H9 (cell line): Measurements from ENCODE around the gene RAB6A. TPM values are rescaled to one million over a fixed set of nuclear protein-coding genes. Genes with fewer than 3 reads are reported as not detected.

Experiments
- DNase-seq: peaks from one replicate; pipeline ENCODE4 v3.0.0-alpha.2; 2017
- H2AFZ ChIP-seq: one replicate; pipeline ENCODE4 v1.6.1; 2013; ENCODE audit warnings: mild to moderate bottlenecking, low read length, control low read depth, moderate library complexity
- H2AK5ac ChIP-seq: 2 replicates; pipeline ENCODE4 v1.6.1; 2013; ENCODE audit warnings: low read length, control low read depth, mixed read lengths; ENCODE audit not compliant: insufficient read length
- H2BK120ac ChIP-seq: one replicate; pipeline ENCODE4 v1.6.1; 2013; ENCODE audit warnings: low read depth, mild to moderate bottlenecking, low read length, control low read depth, inconsistent platforms; ENCODE audit not compliant: poor library complexity, severe bottlenecking
- H2BK12ac ChIP-seq: 2 replicates; pipeline ENCODE4 v1.6.1; 2013; ENCODE audit warnings: low read length, control low read depth, mixed read lengths, low read depth; ENCODE audit not compliant: insufficient read length
- H2BK15ac ChIP-seq: 2 replicates; pipeline ENCODE4 v1.6.1; 2013; ENCODE audit warnings: low read depth, low read length, control low read depth
- H2BK20ac ChIP-seq: one replicate; pipeline ENCODE4 v1.6.1; 2013; ENCODE audit warnings: low read depth, mild to moderate bottlenecking, low read length, control low read depth, inconsistent platforms; ENCODE audit not compliant: poor library complexity, severe bottlenecking
- H2BK5ac ChIP-seq: 2 replicates; pipeline ENCODE4 v1.6.1; 2013; ENCODE audit warnings: low read length, control low read depth, mixed read lengths; ENCODE audit not compliant: insufficient read length
- H3K14ac ChIP-seq: 2 replicates; pipeline ENCODE4 v1.6.1; 2013; ENCODE audit warnings: low read length, control low read depth; ENCODE audit not compliant: insufficient read depth
- H3K18ac ChIP-seq: 2 replicates; pipeline ENCODE4 v1.6.1; 2013; ENCODE audit warnings: low read depth, mild to moderate bottlenecking, mixed read lengths, low read length, control low read depth; ENCODE audit not compliant: insufficient read length
- H3K23ac ChIP-seq: 2 replicates; pipeline ENCODE4 v1.6.1; 2013; ENCODE audit warnings: low read length, control low read depth, mixed read lengths, low read depth; ENCODE audit not compliant: insufficient read length
- H3K23me2 ChIP-seq: 2 replicates; pipeline ENCODE4 v1.6.1; 2013; ENCODE audit warnings: low read depth, mild to moderate bottlenecking, mixed read lengths, low read length, control low read depth; ENCODE audit not compliant: insufficient read length, poor library complexity, severe bottlenecking
- H3K27ac ChIP-seq: 2 replicates; pipeline ENCODE4 v1.5.1; 2013; ENCODE audit warnings: low read length, control low read depth, mixed read lengths, low read depth; ENCODE audit not compliant: insufficient read length
- H3K27me3 ChIP-seq: 2 replicates; pipeline ENCODE4 v1.6.1; 2013; ENCODE audit warnings: low read length, control low read depth, inconsistent platforms; ENCODE audit not compliant: insufficient read depth
- H3K4ac ChIP-seq: 2 replicates; pipeline ENCODE4 v1.6.1; 2013; ENCODE audit warnings: low read depth, mild to moderate bottlenecking, control low read depth, inconsistent platforms, low read length, moderate library complexity
- H3K4me1 ChIP-seq: 2 replicates; pipeline ENCODE4 v1.6.1; 2013; ENCODE audit warnings: low read length, control low read depth, inconsistent platforms; ENCODE audit not compliant: insufficient read depth
- H3K4me2 ChIP-seq: 2 replicates; pipeline ENCODE4 v1.6.1; 2013; ENCODE audit warnings: low read length, control low read depth, mixed read lengths; ENCODE audit not compliant: insufficient read length, insufficient read depth
- H3K56ac ChIP-seq: 2 replicates; pipeline ENCODE4 v1.6.1; 2013; ENCODE audit warnings: low read depth, mild to moderate bottlenecking, mixed read lengths, low read length, control low read depth; ENCODE audit not compliant: insufficient read length
- H3K79me1 ChIP-seq: 2 replicates; pipeline ENCODE4 v1.6.1; 2013; ENCODE audit warnings: low read depth, mild to moderate bottlenecking, moderate library complexity, low read length, control low read depth, inconsistent platforms; ENCODE audit not compliant: insufficient read depth, poor library complexity, severe bottlenecking
- H3K79me2 ChIP-seq: 2 replicates; pipeline ENCODE4 v1.6.1; 2013; ENCODE audit warnings: low read length, control low read depth, inconsistent platforms; ENCODE audit not compliant: insufficient read depth
- H3K9ac ChIP-seq: 2 replicates; pipeline ENCODE4 v1.6.1; 2013; ENCODE audit warnings: low read length, control low read depth, mixed read lengths; ENCODE audit not compliant: insufficient read length; ENCODE audit errors: extremely low read depth
- H3K9me3 ChIP-seq: one replicate; pipeline ENCODE4 v1.6.1; 2013; ENCODE audit warnings: low read depth, low read length, inconsistent platforms; ENCODE audit not compliant: control insufficient read depth
- H3T11ph ChIP-seq: one replicate; pipeline ENCODE4 v1.6.1; 2013; ENCODE audit warnings: mild to moderate bottlenecking, low read length, control low read depth, inconsistent platforms
- H4K20me1 ChIP-seq: one replicate; pipeline ENCODE4 v1.6.1; 2013; ENCODE audit not compliant: control insufficient read depth, insufficient read length, insufficient read depth
- H4K5ac ChIP-seq: 2 replicates; pipeline ENCODE4 v1.6.1; 2013; ENCODE audit warnings: low read depth, mild to moderate bottlenecking, mixed read lengths, low read length, control low read depth; ENCODE audit not compliant: insufficient read length
- H4K8ac ChIP-seq: replicated peaks from 2 replicates; pipeline ENCODE4 v1.6.1; 2013; ENCODE audit warnings: low read length, control low read depth, mixed read lengths, low read depth; ENCODE audit not compliant: insufficient read length
- H4K91ac ChIP-seq: 2 replicates; pipeline ENCODE4 v1.6.1; 2013; ENCODE audit warnings: low read depth, mild to moderate bottlenecking, moderate library complexity, mixed read lengths, low read length, control low read depth; ENCODE audit not compliant: insufficient read length
- H3K27ac Mint-ChIP-seq, 3 experiments: 2 replicates in 2 of 3; 3 replicates in 1 of 3; pipeline ENCODE4 v1.8.0; 2020 to 2021; ENCODE audit warnings: mixed read lengths in 3 of 3, mild to moderate bottlenecking in 1 of 3, moderate library complexity in 1 of 3
- H3K27me3 Mint-ChIP-seq: 2 replicates; pipeline ENCODE4 v1.8.0; 2021; ENCODE audit warnings: low read depth, mild to moderate bottlenecking, moderate library complexity, mixed read lengths
- H3K36me3 Mint-ChIP-seq, 3 experiments: 2 replicates in 2 of 3; 3 replicates in 1 of 3; pipeline ENCODE4 v1.8.0; 2020 to 2021; ENCODE audit warnings: low read depth in 3 of 3, mixed read lengths in 3 of 3; ENCODE audit not compliant: insufficient read depth in 1 of 3
- H3K4me1 Mint-ChIP-seq, 2 experiments: 2 replicates each; pipeline ENCODE4 v1.8.0; 2020; ENCODE audit warnings: mixed read lengths in 2 of 2
- H3K4me3 Mint-ChIP-seq, 2 experiments: 2 replicates in 1 of 2; 3 replicates in 1 of 2; pipeline ENCODE4 v1.8.0; 2020 to 2021; ENCODE audit warnings: mild to moderate bottlenecking in 2 of 2, mixed read lengths in 2 of 2, moderate library complexity in 1 of 2
- H3K9me3 Mint-ChIP-seq, 2 experiments: 2 replicates in 1 of 2; 3 replicates in 1 of 2; pipeline ENCODE4 v1.8.0; 2020; ENCODE audit warnings: mild to moderate bottlenecking in 2 of 2, mixed read lengths in 2 of 2, moderate library complexity in 1 of 2
- CTCF ChIP-seq: fragments of 200-600 bp; sonication (generic); conservative IDR thresholded peaks from 3 replicates; pipeline ENCODE4 v1.8.0; 2021; ENCODE audit warnings: antibody characterized with exemption, mild to moderate bottlenecking
- WGBS: extraction: QIAGEN DNeasy Blood & Tissue Kit; methylation state at CpG from one replicate; pipeline ENCODE4 v1.1.7; 2013; ENCODE audit warnings: missing lambda C conversion rate, low lambda C conversion rate, mixed read lengths; ENCODE audit not compliant: insufficient read length; ENCODE audit errors: extremely low coverage; 5-methylcytosine and 5-hydroxymethylcytosine counted together
- total RNA-seq: library from RNA; stranded (reverse); gene quantifications from 2 replicates; pipeline ENCODE4 v1.2.1, GENCODE V29; 2021

Gene RAB6A
- total RNA-seq, 1 experiment from 2014 or later, result 72.8 TPM

GRCh38 chr11:73660497-73661034 is 100.3 kb downstream of the RAB6A start:
- H4K5ac ChIP-seq, result no peak overlapping the region
- H3K23me2 ChIP-seq, result peaks cover 6% of the 10 kb centered on the region
- Mint-ChIP-seq H3K4me3 (peak overlapping the region in 1 of 2 experiments; percentile 13; a peak in 2 of 5 replicates), H3K9me3 (no peaks in the 10 kb centered on the region; a peak in 1 of 5 replicates), H3K36me3 (peaks cover 0 to 7% (median 5%) of the 10 kb centered on the region in 3 experiments; a peak in 3 of 7 replicates), H3K27ac (no peak overlapping the region), H3K4me1 (peaks cover 16 to 18% of the 10 kb centered on the region in 2 experiments), H3K27me3 (peaks cover 20% of the 10 kb centered on the region)
- H3K14ac ChIP-seq, result no peak overlapping the region
- DNase-seq, result no peak
- no peak overlapping the region for H3T11ph ChIP-seq
- no CpG with 5 or more reads among the region's 25 CpGs for WGBS
- H3K79me2 ChIP-seq, result no peaks in the 10 kb centered on the region
- no peak overlapping the region for H3K4ac ChIP-seq
- H3K23ac ChIP-seq, result no peak overlapping the region
- no peak for TF ChIP-seq CTCF
- peak overlapping the region; percentile 72 for H3K4me2 ChIP-seq
- no peak overlapping the region for H3K27ac ChIP-seq
- H2BK15ac ChIP-seq, result no peak overlapping the region
- H2BK120ac ChIP-seq, result no peak overlapping the region
- H3K56ac ChIP-seq, result no peak overlapping the region
- no peak overlapping the region for H2AK5ac ChIP-seq
- no peak overlapping the region for H4K91ac ChIP-seq
- no peak overlapping the region for H2BK5ac ChIP-seq
- H3K9ac ChIP-seq, result no peak overlapping the region
- no peaks in the 10 kb centered on the region for H3K9me3 ChIP-seq
- H3K18ac ChIP-seq, result no peak overlapping the region
- H3K4me1 ChIP-seq, result no peaks in the 10 kb centered on the region; the same call in 1 of the 2 replicates
- H3K79me1 ChIP-seq, result no peaks in the 10 kb centered on the region
- no peak overlapping the region for H2BK12ac ChIP-seq
- H3K27me3 ChIP-seq, result peaks cover 3% of the 10 kb centered on the region; the same call in 1 of the 2 replicates
- H2BK20ac ChIP-seq, result no peak overlapping the region
- H2AFZ ChIP-seq, result no peak overlapping the region
- no peaks in the 10 kb centered on the region for H4K20me1 ChIP-seq
- H4K8ac ChIP-seq, result no peak overlapping the region
